Stomach (tissue), 4 donors: ENCODE results near the gene HYDIN.
"Not testable (repeated sequence)": the region's sequence is repeated elsewhere in the genome, so short reads cannot be mapped to it uniquely, and the experiment has no call there.

Experiments
- CTCF ChIP-seq, 7 experiments: fragments of 450-650 bp in 4 of 7; fragments of 200-600 bp in 3 of 7; sonication (generic) in 3 of 7; IDR thresholded peaks; one replicate each; pipeline ENCODE4 v1.5.1; 2016 to 2019; ENCODE audit warnings: antibody characterized with exemption in 7 of 7, control low read depth in 2 of 7, mild to moderate bottlenecking in 1 of 7
- POLR2A ChIP-seq, 4 donors: fragments of 450-650 bp; IDR thresholded peaks; one replicate each; pipeline ENCODE4 v1.6.1; 2016; ENCODE audit warnings: antibody characterized with exemption in 4 of 4, control low read depth in 2 of 4, mild to moderate bottlenecking in 1 of 4, moderate library complexity in 1 of 4

- TF ChIP-seq POLR2A, CTCF (IDR thresholded peaks at IDR 0.05): not testable (repeated sequence)
Measured at GRCh38 chr16:70984675-70985074, 245.8 kb downstream of the HYDIN start.
